Cardiac atrium fibroblast (primary cell): Measurements from ENCODE around the gene SCRN2. TPM values are rescaled to one million over a fixed set of nuclear protein-coding genes. Genes with fewer than 3 reads are reported as not detected.

Experiments used
- total RNA-seq: library from RNA; depleted of rRNA; stranded (reverse); fragments of >200 nt; gene quantifications from 2 replicates; pipeline ENCODE4 v1.2.3, GENCODE V29; 2015

Gene SCRN2
- total RNA-seq, result 15.2 and 17.1 TPM in 2 replicates

DNA sequence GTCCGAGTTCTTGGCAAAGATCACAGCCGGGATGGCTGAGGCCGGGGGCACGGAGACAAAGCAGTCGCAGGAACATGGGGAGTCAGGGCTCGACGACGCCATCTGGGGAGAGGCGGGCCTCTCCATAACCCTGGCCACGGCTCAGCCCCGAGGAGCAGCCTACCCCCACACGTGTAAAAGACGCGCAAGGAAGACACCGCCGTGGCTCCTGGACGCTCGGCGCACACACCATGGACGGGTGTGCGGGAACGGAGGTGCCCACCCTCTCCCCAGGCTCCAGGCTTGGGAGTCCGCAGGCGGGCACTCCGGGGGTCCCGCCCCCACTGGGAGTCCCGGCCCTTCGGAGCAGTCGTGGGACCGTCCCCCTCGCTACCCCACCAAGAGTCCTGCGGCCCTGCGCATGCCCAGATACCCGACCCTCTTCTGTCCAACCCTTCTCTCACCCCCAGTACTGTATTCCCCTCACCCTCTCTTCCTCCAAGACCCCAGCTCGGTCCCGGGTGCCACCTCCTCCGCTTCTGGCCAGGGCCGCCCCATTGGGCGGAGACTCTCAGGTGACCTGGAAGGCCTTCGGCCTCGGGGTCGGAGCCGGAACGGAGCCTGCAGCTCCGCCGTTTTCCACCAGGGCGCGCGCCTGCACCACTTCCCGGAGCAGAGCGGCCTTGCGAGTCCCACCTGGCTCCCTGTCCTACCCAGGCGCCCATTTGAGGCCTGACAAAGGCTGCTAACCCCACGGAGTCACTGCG lies at the start of gene SCRN2:
Gene SCRN2 (minus strand): TSS at position 532 of the 746 bp plus-strand sequence. CDS start 430 bp downstream, at position 102.

GRCh38 chr17:47850692-47851573 lies 9.9 kb upstream of the SCRN2 start, which contains the start of gene SP6:
TSS of gene SP6 (minus strand) at chr17:47851163. CDS start at chr17:47848429, 2,734 bp downstream.

GRCh38 chr17:47831003-47831933 lies 9.8 kb downstream of the SCRN2 start, which contains the start of the genes LRRC46 and MRPL10:
TSS of gene LRRC46 (plus strand) at chr17:47831670. CDS start at chr17:47831990, 320 bp downstream.
TSS of gene MRPL10 (minus strand) at chr17:47831541. CDS start at chr17:47831511, 30 bp downstream.

DNA sequence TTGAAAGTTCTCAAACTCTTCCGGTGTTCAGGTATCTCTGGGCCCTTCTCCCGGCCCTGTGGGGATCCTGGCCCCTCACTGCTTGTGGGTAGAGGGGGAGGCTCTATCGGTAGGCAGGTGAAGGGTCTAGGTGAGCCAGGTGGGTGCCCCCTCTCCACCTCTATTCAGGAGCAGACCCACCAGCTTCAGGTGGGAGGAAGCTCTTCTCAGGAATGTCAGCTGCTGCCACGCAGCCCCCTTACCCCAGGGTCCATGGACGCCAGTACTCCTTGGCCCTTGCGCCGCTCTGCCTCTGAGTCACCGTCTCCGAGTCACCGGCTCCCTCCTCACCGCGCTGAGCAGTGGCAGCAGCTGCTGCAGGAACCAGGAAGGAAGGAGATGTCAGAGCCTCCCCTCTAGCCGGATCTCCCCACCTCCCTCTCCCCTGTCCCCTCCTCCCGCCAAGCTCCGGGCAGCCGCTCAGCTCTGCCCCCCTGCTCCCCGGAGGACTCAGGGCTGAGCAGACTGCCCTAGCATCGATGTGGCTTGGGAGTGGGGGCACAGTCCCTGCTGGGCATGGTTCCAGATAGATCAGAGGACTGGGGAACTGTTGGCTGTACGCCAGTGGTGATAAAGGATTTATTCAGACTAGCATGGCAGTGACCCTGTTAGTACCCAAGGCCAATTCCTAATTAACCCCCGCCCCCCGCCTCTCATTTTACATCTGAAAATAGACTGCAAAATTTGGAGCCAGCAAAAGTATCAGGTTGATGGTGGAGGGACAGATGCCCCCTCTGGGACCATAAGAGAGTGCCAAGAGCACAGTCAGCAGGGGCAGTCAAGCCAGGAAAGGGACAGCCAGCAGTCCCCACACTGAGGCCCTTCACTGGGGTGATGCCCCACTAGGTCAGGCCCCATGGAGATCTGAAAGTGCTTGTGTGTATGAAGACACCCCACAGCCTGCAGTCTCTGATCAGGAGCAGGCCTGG lies 19.4 kb downstream of the SCRN2 start, which contains the start of gene OSBPL7:
Gene OSBPL7 (minus strand): TSS at position 371 of the 968 bp plus-strand sequence. CDS start 1,516 bp downstream, outside the sequence.

Other genes starting within 250 kb of the SCRN2 start
- gene KPNB1, start 191.4 kb downstream of the SCRN2 start, total RNA-seq, result 223 and 263 TPM in 2 replicates
- gene TBKBP1, start 147.1 kb downstream of the SCRN2 start, total RNA-seq, result 5.5 and 25.1 TPM in 2 replicates
- not detected in 2 replicates for gene TBX21, start 108.0 kb downstream of the SCRN2 start, total RNA-seq
- 5.0 and 9.9 TPM in 2 replicates for gene OSBPL7, start 19.5 kb downstream of the SCRN2 start, total RNA-seq
- 27.9 and 39.9 TPM in 2 replicates for gene MRPL10, start 9.7 kb downstream of the SCRN2 start, total RNA-seq
- gene LRRC46, start 9.6 kb downstream of the SCRN2 start, total RNA-seq, result not detected in 2 replicates
- 0.16 TPM in 1 of 2 replicates, not detected in the other for gene SP6, start 9.9 kb upstream of the SCRN2 start, total RNA-seq
- gene SP2, start 55.0 kb upstream of the SCRN2 start, total RNA-seq, result 0.54 and 2.1 TPM in 2 replicates
- gene PNPO, start 100.3 kb upstream of the SCRN2 start, total RNA-seq, result 20.4 and 26.9 TPM in 2 replicates
- gene PRR15L, start 116.6 kb upstream of the SCRN2 start, total RNA-seq, result not detected in 2 replicates
- 46.3 and 58.3 TPM in 2 replicates for gene CDK5RAP3, start 129.8 kb upstream of the SCRN2 start, total RNA-seq
- 46.8 and 64.2 TPM in 2 replicates for gene COPZ2, start 196.5 kb upstream of the SCRN2 start, total RNA-seq
- gene NFE2L1, start 207.1 kb upstream of the SCRN2 start, total RNA-seq, result 87.9 and 113 TPM in 2 replicates